Activated T-cell treated with anti-CD3 and anti-CD28 coated beads, Interleukin-2, amount 50 U/mL, for 24 hours (primary cell): Measurements from ENCODE around the gene HEATR5A.
"Not testable (repeated sequence)": the region's sequence is repeated elsewhere in the genome, so short reads cannot be mapped to it uniquely, and the experiment has no call there.

Source experiments
- DNase-seq: peaks from one replicate; pipeline ENCODE4 v3.0.0-alpha.2; 2020
- H3K27ac Mint-ChIP-seq: 2 replicates; pipeline ENCODE4 v1.8.0; 2020; ENCODE audit warnings: mild to moderate bottlenecking, mixed read lengths
- H3K27me3 Mint-ChIP-seq: 2 replicates; pipeline ENCODE4 v1.8.0; 2020; ENCODE audit warnings: mixed read lengths
- H3K36me3 Mint-ChIP-seq: 2 replicates; pipeline ENCODE4 v1.8.0; 2020; ENCODE audit warnings: low read depth, mixed read lengths
- H3K4me1 Mint-ChIP-seq: 2 replicates; pipeline ENCODE4 v1.8.0; 2020; ENCODE audit warnings: low read depth, mixed read lengths
- H3K4me3 Mint-ChIP-seq: 2 replicates; pipeline ENCODE4 v1.8.0; 2020; ENCODE audit warnings: mild to moderate bottlenecking, moderate library complexity, mixed read lengths
- H3K9me3 Mint-ChIP-seq: 2 replicates; pipeline ENCODE4 v1.8.0; 2020; ENCODE audit warnings: mixed read lengths

The HEATR5A gene

DNA sequence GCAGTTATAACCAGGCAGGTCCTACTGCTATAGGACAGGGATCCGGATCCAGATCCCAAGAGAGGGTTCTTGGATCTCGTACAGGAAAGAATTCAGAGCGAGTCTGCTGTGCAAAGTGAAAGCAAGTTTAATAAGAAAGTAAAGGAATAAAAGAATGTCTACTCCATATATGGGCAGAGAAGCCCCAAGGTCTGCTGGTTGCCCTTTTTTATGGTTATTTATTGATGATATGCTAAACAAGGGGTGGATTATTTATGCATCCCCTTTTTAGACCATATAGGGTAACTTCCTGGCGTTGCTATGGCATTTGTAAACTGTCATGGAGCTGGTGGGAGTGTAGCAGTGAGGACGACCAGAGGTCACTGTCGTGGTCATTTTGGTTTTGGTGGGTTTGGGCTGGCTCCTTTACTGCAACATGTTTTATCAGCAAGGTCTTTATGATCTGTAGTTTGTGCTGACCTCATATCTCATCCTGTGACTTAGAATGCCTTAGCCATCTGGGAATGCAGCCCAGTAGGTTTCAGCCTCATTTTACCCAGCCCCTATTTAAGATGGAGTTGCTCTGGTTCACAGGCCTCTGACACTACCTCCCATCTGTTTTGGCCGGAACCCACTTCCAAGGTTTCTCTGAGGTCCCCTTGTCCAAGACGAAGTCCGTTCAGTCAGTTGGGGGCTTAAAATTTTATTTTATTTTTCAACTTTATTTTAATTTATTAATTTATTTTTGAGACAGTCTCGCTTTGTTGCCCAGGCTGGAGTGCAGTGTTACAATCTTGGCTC, 178.0 kb downstream of the HEATR5A start:
- not testable (repeated sequence) for H3K36me3 Mint-ChIP-seq, H3K27ac Mint-ChIP-seq, H3K4me3 Mint-ChIP-seq, H3K9me3 Mint-ChIP-seq, H3K27me3 Mint-ChIP-seq, DNase-seq
- H3K4me1 Mint-ChIP-seq, result peaks cover 23% of the 10 kb centered on the region
